GM12865 (cell line): ENCODE results near the gene ARHGEF7.

Source experiments
- DNase-seq: peaks from one replicate; pipeline ENCODE4 v3.0.0; 2010; ENCODE audit warnings: low read depth
- H3K4me3 ChIP-seq: 2 replicates; pipeline ENCODE4 v1.5.1; 2011; ENCODE audit warnings: mild to moderate bottlenecking, low read depth, low read length, control low read depth
- TF ChIP-seq, protein P1 (sequence below): IDR thresholded peaks from 2 replicates; pipeline ENCODE4 v1.5.1; 2011; ENCODE audit warnings: low read length, control low read depth, low read depth, inconsistent platforms; ENCODE audit not compliant: insufficient read depth; ENCODE audit errors: missing control alignments

ARHGEF7 gene

GRCh38 chr13:111302045-111302726, 187.1 kb downstream of the ARHGEF7 start:
- DNase-seq, result no peak
- TF ChIP-seq, protein P1, sequence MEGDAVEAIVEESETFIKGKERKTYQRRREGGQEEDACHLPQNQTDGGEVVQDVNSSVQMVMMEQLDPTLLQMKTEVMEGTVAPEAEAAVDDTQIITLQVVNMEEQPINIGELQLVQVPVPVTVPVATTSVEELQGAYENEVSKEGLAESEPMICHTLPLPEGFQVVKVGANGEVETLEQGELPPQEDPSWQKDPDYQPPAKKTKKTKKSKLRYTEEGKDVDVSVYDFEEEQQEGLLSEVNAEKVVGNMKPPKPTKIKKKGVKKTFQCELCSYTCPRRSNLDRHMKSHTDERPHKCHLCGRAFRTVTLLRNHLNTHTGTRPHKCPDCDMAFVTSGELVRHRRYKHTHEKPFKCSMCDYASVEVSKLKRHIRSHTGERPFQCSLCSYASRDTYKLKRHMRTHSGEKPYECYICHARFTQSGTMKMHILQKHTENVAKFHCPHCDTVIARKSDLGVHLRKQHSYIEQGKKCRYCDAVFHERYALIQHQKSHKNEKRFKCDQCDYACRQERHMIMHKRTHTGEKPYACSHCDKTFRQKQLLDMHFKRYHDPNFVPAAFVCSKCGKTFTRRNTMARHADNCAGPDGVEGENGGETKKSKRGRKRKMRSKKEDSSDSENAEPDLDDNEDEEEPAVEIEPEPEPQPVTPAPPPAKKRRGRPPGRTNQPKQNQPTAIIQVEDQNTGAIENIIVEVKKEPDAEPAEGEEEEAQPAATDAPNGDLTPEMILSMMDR, result no peak
- H3K4me3 ChIP-seq, result no peak overlapping the region

- DNase-seq, result no peak
- TF ChIP-seq, protein P1, result no peak
- H3K4me3 ChIP-seq, result no peak overlapping the region
Measured at GRCh38 chr13:111303559-111303958, 188.4 kb downstream of the ARHGEF7 start.

DNA sequence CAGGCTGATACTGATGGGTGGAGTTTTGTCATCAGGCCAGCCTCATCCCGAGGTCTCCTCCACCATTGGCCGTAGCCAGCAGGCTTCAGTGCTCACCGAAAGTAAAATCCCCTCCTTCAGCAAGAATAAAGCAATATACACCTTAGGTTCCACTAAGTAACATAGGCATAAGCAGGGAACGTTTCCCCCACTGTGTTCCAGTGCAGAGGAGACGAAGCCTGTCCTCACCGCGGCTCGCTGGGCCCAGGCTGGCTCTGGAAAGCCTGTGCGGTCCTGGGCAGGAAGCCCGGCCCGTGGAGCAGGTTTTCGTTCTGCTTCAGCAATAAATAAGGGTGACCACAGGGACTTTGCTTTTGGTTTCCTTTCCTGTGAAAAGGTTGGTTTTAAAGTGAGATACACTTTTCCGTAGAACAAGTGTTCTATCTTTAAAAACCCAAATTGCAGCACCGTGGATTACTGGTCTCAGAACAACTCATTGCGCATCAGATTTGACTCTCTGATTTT, 189.0 kb downstream of the ARHGEF7 start:
- DNase-seq, result peak; percentile 80
- TF ChIP-seq, protein P1, result no peak
- no peak overlapping the region for H3K4me3 ChIP-seq

DNA sequence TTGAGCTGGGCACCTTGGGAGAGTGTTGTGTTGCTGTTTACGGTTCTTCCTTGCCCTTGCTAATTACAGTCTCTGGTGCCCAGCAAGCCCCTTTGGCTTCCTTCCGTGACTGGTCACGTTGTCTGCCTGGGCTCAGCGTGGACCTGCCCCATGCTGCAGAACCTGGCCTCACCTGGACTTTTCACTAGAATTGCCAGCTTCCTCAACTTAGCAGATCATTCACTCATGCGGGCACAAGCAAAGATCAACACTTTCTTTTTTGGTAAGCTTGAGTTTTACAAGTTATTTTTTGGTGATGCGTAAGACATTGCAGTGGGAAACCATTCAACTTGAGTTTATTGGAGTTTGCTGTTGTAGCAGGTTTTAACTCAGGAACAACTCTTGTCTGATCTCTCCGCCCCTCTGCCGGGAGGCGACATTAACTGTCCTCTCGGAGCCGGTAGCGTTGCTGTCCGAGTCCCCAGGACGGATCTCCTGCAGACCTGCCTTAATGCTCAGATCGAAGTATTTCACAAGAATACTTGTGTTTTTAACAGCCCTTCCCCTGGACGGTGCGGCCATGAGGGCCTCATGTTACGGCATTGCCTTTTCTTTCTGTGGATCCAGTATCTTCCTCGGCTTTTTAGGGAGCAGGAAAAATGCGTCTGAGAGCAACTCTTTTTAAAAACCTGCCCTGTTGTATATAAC, 189.6 kb downstream of the ARHGEF7 start:
- DNase-seq, result no peak
- TF ChIP-seq, protein P1, result no peak

GRCh38 chr13:111312944-111313590, 198.0 kb downstream of the ARHGEF7 start:
- H3K4me3 ChIP-seq, result no peak overlapping the region
- DNase-seq, result no peak
- TF ChIP-seq, protein P1, result no peak

More for the DNA sequence above, 189.6 kb downstream of the ARHGEF7 start:
- no peak overlapping the region for H3K4me3 ChIP-seq

GRCh38 chr13:111313911-111314425, 198.9 kb downstream of the ARHGEF7 start:
- no peak overlapping the region for H3K4me3 ChIP-seq
- no peak for DNase-seq
- TF ChIP-seq, protein P1, result no peak
